Body of pancreas (tissue), 4 donors: ENCODE measurements around the gene DTD2.

ENCODE experiments used
- POLR2A ChIP-seq, 3 donors: fragments of 450-650 bp; IDR thresholded peaks; one replicate each; pipeline ENCODE4 v1.6.1; 2016; ENCODE audit warnings: antibody characterized with exemption in 3 of 3, mild to moderate bottlenecking in 2 of 3
- TF ChIP-seq, protein P1 (sequence below), 7 experiments: fragments of 450-650 bp in 4 of 7; fragments of 200-600 bp in 3 of 7; sonication (generic) in 3 of 7; IDR thresholded peaks; one replicate each; pipeline ENCODE4 v1.5.1; 2016 to 2019; ENCODE audit warnings: antibody characterized with exemption in 7 of 7

DNA sequence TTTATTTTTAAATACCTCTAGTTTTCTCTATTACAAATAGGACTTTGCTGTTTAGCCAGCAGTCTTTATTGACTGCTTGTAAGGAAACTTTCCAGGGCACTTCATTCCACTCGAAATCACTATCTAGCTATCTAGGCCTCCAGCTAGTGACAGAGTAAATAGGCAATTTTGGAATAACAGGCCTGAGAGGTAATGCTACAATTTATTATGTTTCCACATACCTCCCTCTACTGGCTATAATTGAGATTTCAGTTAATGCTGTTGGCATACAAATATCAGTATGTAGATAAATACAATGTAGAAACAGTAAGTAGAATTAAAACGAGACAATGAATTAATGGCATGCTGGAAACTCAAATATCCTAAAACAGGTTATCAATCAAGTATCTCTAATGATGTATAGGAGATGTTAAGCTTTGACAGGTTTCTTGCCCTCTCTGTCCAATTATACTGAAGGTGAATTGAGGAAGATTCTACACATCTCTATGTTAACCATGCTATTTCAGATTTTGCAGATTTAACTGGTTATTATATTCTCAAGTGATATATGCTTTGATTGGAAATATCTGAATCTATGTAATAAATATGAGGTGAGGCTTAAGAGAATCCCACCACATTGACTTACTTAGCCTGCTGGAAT is 7.2 kb downstream of the DTD2 start:
- TF ChIP-seq POLR2A (IDR thresholded peaks at IDR 0.05) = no peak
- TF ChIP-seq, protein P1, sequence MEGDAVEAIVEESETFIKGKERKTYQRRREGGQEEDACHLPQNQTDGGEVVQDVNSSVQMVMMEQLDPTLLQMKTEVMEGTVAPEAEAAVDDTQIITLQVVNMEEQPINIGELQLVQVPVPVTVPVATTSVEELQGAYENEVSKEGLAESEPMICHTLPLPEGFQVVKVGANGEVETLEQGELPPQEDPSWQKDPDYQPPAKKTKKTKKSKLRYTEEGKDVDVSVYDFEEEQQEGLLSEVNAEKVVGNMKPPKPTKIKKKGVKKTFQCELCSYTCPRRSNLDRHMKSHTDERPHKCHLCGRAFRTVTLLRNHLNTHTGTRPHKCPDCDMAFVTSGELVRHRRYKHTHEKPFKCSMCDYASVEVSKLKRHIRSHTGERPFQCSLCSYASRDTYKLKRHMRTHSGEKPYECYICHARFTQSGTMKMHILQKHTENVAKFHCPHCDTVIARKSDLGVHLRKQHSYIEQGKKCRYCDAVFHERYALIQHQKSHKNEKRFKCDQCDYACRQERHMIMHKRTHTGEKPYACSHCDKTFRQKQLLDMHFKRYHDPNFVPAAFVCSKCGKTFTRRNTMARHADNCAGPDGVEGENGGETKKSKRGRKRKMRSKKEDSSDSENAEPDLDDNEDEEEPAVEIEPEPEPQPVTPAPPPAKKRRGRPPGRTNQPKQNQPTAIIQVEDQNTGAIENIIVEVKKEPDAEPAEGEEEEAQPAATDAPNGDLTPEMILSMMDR (IDR thresholded peaks at IDR 0.05) = peak in 6 of 7 experiments; percentile 43 to 58 (median 56)
